Activated T-cell treated with anti-CD3 and anti-CD28 coated beads for 48 hours (primary cell): ENCODE measurements around the gene SNRPA1.

Source experiments
- DNase-seq: peaks from one replicate; pipeline ENCODE4 v3.0.0-alpha.2; 2020; ENCODE audit warnings: low read depth

Gene SNRPA1

GRCh38 chr15:101258238-101259144, 36.6 kb downstream of the SNRPA1 start:
- DNase-seq, result no peak

- DNase-seq, result no peak
Observed at GRCh38 chr15:101256757-101257156, 38.3 kb downstream of the SNRPA1 start.

GRCh38 chr15:101255615-101256241, 39.3 kb downstream of the SNRPA1 start:
- DNase-seq, result no peak

GRCh38 chr15:101255051-101255395, 40.0 kb downstream of the SNRPA1 start:
- DNase-seq, result no peak

- DNase-seq, result no peak
Observed at GRCh38 chr15:101254157-101255050, 40.6 kb downstream of the SNRPA1 start.

GRCh38 chr15:101252836-101253235, 42.2 kb downstream of the SNRPA1 start:
- no peak for DNase-seq

- DNase-seq, result peak; percentile 86
Observed at GRCh38 chr15:101251830-101252820, 42.9 kb downstream of the SNRPA1 start, which contains the start of gene CHSY1. CHSY1 (minus strand) TSS chr15:101252048; CDS start chr15:101251456, 592 bp downstream.

GRCh38 chr15:101250873-101251829, 43.9 kb downstream of the SNRPA1 start:
- peak; percentile 41 for DNase-seq

GRCh38 chr15:101250341-101250831, 44.7 kb downstream of the SNRPA1 start:
- DNase-seq, result no peak

- no peak for DNase-seq
Observed at GRCh38 chr15:101248274-101248673, 46.8 kb downstream of the SNRPA1 start.

GRCh38 chr15:101246824-101247745, 48.0 kb downstream of the SNRPA1 start:
- no peak for DNase-seq

GRCh38 chr15:101246391-101246790, 48.7 kb downstream of the SNRPA1 start:
- no peak for DNase-seq

GRCh38 chr15:101244889-101245668, 50.0 kb downstream of the SNRPA1 start:
- no peak for DNase-seq

- DNase-seq, result no peak
Observed at GRCh38 chr15:101244036-101244781, 50.8 kb downstream of the SNRPA1 start.

- DNase-seq, result no peak
Observed at GRCh38 chr15:101243420-101243819, 51.6 kb downstream of the SNRPA1 start.

GRCh38 chr15:101242999-101243336, 52.1 kb downstream of the SNRPA1 start:
- DNase-seq, result no peak
